Umbilical cord (tissue), 2 donors: Measurements from ENCODE around the gene DAZAP1. TPM values are rescaled to one million over a fixed set of nuclear protein-coding genes. Genes with fewer than 3 reads are reported as not detected.

Experiments used
- DNase-seq: peaks from one replicate; pipeline ENCODE4 v3.0.0-alpha.2; 2015; ENCODE audit warnings: low spot score
- total RNA-seq: library from RNA; depleted of rRNA; stranded (reverse); fragments of >200 nt; gene quantifications from one replicate; pipeline ENCODE4 v1.2.3, GENCODE V29; 2014; ENCODE audit warnings: low replicate concordance; ENCODE audit not compliant: insufficient read depth

DAZAP1 gene
- total RNA-seq, 1 donor from 2014 or later, result 30.8 TPM

DNA sequence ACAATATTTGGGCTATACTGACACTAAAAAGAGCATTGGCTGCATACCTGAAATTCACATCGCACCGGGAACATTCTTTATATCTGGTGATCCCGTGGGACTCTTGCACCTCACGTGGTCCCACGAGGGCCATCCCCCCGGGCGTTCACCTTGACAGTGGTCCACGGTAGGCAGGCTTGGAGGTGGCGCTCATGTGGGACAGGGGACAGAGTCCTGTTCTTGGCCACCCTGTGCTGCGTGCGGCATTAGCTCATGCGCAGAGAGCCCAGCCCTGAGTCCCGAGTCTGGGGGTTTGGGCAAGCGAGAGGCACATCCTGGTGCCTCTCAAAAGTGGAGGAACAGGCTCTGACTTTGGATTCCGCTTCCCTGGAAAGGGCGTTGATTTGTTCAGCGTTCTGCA is 13.5 kb upstream of the DAZAP1 start:
- no peak for DNase-seq

DNA sequence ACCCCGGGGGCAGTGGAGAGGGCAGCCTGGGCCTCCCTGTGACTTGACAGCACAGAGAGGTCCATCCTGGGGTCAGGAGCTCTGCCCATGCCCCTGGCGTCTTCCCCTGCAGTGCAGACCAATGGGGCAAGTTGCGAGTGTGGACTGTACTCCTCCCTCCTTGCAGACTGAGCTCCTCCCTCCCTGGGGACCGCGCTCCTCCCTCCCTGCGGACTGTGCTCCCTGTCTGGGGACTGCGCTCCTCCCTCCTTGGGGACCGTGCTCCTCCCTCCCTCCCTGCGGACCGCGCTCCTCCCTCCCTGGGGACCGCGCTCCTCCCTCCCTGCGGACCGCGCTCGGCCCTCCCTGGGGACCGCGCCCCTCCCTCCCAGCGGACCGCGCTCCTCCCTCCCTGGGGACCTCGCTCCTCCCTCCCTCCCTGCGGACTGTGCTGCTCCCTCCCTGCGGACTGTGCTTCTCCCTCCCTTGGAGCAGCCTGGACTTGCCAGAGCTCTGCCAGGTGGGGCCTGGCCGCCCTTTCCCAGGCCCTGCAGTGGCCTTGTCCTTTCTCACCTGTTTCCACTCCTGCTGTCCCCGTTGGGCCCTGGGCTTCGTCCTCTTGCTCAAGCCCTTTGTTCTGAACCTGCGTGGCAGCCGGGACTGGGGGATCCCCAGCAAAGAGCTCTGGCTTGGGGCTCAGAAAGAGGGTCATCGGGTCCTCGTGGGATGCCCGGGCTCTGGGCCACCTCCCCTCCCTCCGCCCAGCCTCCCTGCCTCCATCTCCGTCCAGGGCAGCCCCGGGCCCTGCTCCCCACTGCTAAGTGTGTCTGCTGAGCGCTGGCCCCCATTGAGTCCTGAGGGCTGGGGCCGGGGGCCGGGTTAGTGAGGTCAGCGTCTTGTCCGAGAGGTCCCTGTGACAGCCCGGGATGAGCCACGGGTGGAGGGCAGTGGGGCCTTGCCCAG is 12.9 kb upstream of the DAZAP1 start:
- no peak for DNase-seq

DNA sequence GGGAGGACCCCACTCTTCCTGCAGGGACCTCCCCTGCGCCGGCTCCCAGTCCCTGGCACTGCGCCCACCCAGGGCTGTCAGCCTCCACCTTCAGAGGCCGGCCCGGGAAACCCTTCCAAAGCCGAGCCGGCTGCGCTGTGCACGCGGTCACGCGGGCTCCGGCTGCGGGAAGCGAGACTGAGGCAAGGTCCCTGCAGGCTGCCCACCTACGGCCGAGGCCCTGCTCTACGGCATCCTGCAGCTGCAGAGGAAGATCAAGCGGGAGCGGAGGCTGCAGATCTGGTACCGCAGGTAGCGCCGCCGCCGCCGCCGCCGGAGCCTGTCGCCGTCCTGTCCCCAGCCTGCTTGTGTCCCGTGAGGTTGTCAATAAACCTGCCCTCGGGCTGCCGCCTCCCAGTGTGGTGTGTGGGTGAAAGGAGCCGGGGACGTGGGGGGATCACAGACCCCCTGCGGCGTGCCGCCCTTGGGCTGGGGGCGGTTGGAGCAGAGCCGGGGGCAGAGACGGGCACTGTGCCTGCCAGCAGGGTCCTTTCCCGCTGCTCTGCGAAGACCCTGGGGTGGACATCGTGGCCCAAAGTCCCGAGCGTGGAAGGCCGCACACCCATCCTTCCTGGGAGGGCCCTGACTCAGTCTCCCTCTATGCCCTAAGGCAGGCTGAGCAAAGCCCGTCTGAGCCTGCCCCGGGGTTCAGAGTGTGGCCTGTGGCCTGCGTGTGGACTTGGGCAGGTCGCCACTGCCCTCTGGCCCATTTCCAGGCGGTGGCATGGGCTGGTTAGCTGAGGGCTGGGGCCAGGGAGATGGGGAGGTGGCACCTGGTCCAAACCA is 12.0 kb upstream of the DAZAP1 start:
- no peak for DNase-seq

DNA sequence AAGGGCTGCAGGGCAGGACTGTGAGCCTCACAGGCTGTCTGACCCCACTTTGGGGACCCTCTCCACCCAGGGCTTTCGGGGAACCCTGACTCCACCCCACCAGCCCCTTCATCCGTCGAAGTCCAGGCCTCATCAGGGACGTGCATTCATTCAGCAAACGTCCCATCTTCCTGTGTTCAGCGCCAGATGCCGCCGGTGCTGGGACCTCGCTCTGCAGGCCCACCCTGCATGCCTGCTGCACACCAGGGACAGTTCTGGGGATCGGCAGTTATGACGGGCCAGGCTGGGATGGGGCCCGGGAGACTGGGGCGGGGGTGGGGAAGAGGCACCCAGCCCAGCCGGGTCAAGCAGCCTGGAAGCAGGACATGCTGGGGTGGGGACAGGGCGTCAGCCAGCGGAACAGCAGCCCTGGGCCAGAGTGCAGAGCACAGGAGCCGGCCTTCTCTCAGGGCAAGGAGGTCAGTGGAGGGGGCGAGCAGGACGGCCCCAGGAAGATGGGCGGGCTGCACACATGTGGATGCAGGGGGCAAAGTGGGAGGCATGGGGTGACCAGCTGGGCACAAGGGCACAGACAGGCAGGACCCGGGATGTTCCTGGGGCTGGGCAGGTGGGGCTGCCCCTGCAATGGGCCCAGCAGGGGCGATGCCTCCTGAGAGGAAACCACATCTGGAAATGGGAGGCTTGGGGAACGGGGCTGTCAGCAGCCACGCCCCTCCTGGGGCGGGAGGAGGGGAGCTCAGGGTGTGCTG is 11.2 kb upstream of the DAZAP1 start:
- DNase-seq, result no peak

DNA sequence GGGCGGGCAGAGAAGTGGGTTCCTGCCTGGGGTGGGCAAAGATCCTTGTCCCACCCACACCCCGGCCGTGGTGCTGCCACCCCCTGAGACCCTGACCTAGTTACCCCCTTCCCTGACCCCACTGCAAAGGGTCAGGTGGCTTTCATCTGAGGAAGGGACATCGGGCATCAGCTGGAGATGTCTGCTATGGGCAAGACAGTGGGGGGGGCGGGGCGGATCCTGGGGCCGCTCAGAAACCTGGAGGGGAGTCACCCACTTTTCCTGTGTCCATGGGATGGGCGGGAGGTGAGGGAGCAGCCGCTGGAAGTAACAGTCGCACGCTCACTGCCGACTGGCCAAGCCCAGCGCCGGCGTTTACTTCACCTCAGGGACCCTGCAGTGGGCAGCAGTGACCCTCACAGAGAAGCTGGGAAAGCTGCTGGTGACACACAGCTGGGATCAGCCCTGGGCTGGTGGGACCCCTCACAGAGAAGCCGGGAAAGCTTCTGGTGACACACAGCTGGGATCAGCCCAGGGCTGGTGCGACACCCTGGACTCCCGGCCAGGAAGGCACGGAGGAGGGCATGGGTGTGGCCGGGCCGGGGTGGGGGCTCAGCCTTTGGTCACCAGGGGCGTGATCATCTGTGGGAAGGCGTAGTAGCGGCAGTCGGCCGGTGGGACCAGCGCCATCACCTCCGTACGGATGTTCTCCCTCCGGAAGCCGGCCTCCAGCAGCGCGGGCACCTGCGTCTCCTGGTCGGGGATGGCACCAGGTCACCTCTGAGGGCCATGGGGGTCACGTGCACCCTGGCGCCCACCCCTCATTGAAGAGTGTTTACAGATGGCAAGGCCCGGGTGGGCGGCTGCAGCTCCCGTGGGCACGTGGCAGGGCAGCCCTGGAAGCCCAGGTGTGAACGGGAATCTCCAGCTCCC is 10.4 kb upstream of the DAZAP1 start:
- no peak for DNase-seq

DNA sequence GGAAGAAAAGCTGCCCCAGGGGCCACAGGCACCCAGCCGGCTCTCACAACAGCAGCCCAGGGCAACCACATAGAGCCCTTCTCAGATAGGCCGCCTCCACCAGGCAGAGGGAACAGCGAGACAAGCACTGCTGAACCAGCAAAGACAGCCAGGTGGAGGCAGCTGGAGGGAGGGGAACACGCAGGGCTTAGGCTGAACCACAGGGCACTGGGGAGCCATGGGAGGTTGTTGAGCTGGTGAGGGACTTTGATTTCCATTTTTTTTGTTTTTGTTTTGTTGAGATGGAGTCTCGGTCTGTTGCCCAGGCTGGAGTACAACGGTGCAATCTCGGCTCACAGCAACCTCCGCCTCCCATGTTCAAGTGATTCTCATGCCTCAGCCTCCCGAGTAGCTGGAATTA is 9.5 kb upstream of the DAZAP1 start:
- no peak for DNase-seq

DNA sequence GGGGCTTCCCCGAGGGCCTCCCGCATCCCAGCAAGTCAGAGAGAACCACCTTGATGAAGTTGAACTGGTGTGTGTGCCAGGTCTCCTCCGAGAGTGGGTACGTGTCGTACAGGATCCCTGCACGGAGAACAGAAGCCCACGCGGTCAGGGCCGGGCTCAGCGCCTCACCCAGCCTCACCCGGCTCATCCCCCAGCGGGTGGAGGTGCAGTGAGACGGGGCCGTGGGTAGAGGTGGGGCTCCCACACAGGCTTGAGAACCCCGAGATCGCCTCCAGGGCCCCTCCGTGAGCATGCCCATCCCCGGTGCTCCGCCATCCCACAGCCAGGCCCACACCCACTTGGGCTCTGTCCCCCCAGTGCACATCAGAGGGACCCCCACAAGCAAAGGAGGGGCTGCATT is 8.3 kb upstream of the DAZAP1 start:
- DNase-seq, result no peak

DNA sequence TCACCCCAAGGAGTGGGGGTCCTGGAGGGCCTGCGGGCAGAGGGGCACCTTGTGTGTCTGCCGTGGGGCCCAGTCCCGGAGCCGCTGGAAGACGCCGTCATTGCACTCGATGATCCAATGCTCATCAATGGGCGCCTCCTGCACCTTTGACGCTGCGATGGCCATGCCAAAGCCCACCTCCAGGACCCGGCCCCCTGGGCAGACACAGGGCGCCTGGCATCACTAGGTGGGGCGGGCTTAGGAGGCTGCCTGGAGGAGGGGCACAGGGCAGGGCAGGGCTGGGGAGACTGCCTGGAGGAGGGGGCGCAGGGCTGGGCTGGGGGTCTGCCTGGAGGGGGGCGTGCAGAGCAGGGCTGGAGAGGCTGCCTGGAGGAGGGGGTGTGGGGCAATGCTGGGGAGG is 7.6 kb upstream of the DAZAP1 start:
- no peak for DNase-seq

DNA sequence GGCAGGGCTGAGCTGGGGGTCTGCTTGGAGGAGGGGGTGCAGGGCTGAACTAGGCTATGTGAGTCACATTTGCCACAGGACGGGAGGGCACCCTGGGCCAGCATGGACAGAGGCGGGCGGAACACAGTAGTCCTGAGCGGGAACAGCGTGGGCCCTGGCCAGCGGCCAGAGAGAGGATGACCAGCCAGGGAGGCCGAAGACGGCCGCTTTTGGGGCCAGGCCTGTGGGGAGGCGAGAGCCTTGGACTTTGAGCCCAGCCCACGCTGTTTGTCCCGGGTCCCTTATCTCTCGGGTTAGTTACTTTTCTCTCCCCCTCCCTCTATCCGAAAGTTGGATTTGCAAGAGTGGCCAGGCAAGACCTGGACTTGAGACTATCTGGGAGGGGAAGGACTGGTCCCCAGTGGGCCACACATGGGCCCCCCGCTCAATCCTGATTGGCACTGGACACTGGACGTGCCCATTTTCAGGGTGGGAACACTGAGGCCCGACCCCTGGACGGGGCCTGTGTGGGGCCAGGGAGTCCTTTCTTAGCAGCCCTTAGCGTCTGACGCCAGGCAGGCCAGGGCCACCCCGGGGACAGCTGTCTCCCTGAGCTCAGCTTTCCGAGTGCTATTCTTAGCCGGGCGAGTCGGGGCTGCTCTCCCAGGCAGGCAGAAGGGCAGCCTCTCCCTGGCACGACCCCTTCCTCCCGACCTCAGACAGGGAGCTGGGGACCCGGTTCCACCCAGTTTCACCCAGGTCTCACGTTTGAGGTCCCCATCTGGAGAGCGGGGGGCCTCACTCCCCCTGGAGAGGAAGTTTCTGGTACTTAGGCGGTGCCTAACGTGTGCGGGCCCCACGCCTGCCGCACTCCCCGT is 6.9 kb upstream of the DAZAP1 start:
- DNase-seq, result peak; percentile 42

DNA sequence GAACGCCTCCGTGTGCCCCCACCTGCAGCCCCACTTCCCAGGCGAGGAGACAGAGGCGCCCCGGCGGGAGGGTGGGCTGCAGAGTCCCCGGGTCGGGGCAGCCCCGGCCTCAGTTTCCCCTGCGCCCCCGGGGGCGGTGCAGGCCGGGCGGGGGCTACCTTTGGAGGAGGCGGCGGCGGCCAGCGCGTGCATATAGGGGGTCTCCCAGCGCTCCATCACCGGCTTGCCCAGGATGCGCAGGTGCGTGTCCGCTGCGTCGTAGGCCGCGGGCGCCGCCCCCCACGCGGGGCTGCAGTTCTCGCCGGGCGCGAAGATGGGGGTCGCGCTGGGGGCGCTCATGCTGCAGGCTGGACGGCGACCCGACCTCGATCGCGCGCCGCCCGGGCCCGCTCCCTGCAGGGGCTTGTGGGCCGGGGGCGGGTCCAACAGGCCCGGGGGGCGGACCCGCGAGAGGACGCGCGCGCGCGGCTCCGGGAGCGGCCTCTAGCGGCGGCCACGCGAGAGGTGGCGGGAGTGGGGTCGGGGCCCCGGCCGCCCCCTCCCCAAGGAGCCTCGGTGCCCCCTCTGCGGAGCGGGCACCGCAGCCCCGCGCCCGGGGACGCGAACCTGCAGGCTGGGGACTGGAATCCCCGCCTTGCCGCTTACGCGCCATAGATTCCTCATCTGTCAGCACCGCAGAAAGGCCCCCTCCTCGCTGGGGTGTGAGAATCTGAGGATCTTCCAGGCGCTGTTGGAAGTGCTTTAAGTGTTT is 6.1 kb upstream of the DAZAP1 start, which contains the start of gene GAMT:
Gene GAMT (minus strand): TSS at position 405 of the 751 bp plus-strand sequence. CDS start 66 bp downstream, at position 339.
- peak; percentile 54 for DNase-seq

DNA sequence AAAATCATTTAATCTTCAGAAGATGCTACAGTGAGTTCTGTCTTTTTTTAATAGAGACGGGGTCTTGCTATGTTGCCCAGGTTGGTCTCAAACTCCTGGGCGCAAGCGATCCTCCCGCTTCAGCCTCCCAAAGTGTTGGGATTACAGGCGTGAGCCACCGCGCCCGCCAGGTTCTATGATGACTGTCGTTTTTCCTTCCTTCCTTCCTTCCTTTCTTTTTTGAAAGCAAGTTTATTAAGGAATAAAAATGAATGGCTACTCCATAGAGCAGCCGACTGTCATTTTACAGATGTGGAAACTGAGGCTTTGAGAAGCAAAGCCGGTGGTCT is 5.5 kb upstream of the DAZAP1 start:
- no peak for DNase-seq

DNA sequence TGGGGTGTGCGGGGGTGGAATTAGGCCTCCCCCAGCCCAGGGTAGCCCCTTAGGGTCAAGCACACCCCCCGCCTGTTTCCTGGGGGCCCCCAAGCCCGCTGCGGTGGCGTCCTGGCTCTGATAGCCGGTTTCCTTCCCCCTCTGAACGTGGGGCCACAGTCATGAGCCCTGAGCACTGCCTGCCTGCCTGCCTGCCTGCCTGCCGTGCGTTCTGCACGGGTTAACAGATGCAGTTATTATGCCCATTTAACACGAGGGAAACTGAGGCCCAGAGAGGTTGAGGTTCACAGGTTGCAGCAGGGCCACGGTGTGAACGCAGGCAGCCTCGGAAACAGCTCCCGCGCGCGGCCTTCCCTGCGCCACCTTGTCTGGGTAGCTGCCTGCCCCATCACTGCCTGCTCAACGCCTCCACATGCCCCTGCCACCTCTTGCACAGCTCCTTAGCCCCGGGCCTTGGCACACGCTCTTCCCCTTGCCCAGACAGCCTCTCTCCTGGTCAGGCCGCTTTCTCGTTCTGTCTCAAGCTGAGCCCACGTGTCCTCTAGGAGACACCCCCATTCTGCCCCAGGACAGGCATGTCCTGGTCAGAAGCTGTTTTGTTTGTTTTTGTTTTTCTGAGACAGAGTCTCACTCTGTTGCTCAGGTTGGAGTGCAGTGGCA is 4.8 kb upstream of the DAZAP1 start:
- DNase-seq, result no peak

DNA sequence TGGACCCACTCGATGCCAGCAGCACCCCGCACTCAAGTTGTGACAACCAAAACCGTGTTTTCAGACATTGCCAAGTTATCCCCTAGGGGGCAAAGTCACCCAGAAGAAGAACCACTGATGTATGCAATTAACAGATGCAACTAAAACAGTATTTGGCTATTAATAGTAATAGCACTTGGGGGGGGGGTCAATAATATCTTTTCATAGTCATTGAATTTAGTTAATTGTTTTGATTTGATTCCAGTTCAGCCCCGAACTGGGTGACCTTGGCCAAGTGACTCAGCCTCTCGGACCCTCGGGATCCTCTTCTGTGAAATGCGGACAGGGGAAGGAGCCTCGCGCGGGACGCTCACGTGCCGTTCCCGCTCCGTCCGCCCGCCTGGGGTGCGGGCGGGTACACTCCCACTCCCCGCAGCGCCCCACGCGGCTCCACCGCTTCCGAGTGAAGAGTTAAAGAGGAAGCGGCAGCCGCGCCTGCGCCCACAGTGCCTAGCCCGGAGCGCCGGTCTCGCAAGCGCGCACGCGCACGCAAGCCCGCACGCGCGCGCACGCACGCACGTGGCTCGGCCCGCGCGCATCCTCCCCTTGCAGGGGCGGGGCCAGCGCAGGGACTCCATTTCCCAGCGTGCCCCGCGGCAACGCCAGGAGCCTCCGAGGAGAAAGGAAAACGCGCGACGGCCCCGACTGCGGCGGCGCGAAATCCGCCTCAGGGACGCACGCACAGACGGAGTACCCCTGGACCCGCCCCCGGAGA is 435 bp upstream of the DAZAP1 start:
- DNase-seq, result peak; percentile 99

DNA sequence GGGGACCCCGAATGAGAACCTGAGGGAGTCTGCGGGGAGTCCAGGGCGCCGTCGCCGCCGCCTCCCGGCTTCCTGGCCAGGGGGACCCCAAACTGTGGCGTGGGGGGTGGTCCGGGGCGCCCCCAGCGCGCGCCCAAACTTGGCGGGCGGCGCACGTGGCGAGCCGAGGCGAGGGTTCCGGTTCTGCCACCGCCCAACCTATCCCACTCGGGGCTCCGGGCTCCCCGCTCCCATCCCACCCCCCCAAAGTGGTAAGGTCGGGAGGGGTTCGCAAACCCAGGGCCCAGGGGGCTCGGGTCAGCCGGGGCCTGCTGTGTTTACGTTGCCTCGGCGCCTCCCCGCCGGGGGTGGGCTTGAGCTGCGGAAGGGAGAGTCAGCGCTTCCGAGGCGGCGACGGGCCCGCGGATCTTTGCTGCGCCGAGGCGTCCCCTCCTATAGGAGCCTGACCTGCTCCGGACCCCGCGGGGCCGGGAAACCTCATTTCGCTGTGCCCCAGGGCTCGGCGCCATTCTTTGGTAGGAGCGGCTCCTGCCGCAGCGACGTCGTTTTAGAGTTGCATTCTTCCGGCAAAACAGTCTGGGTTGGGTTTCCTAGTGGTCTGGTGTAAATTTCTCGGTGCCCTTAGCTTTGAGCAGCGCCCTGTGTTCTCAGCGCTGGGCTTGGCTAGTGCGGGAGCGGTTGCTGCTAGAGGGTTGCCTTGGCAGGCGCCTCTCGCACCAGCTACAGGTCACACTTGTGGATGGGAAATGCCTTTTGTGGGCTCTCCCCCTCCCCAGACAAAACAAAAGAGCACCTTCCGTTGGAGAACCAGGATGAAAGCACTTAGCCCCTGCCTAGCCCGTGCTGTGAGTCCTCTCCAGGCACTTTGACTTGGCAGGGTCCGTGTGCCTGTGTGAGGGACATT is 1.2 kb downstream of the DAZAP1 start:
- peak; percentile 56 for DNase-seq

DNA sequence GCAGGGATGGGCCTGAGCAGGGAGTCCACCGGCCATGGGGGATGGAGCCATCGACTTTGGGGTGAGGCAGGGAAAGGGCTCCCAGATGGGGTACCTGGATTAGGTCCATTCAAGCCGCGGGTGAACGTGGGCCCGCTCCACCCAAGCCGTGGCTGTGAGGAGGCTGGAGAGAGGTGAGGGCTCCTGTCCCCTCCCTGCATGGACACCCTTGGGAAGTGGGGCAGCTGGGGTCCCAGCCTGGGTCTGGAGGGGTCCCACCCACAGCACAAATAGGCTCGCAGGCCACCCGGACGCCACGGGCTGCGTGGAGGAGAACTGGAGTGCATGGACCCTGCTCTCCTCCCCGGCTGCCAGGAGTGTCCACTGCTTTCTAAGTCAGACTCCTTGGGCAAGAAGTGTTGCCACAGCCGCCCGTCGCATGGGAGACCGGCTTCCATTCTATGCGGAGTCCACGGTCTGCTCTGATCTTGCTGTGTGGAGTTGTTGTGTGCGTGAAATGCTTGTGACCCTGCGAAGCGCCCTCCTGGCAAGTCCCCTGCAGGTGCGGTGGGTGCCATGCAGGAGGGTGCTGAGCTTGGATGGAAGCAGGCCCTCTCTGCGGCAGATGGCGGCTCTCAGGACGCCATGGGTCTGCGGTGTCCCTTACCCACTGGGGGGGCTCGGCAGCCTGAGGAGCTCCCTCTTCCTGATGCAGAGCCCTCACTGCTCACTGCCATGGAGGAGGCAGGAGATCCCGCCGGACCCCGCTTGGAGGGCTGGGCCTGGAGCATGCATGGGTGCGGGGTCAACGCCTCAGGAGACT is 2.0 kb downstream of the DAZAP1 start:
- DNase-seq, result no peak
